GM12873 (cell line): ENCODE measurements around the gene IFI6.

ENCODE experiments used
- TF ChIP-seq, protein P1 (sequence below): IDR thresholded peaks from 2 replicates; pipeline ENCODE4 v1.5.1; 2012; ENCODE audit warnings: low read depth, mild to moderate bottlenecking, moderate library complexity, low read length, control low read depth; ENCODE audit not compliant: insufficient read depth; ENCODE audit errors: missing control alignments

Gene IFI6

GRCh38 chr1:27705545-27705944 lies 33.6 kb upstream of the IFI6 start:
- TF ChIP-seq, protein P1, sequence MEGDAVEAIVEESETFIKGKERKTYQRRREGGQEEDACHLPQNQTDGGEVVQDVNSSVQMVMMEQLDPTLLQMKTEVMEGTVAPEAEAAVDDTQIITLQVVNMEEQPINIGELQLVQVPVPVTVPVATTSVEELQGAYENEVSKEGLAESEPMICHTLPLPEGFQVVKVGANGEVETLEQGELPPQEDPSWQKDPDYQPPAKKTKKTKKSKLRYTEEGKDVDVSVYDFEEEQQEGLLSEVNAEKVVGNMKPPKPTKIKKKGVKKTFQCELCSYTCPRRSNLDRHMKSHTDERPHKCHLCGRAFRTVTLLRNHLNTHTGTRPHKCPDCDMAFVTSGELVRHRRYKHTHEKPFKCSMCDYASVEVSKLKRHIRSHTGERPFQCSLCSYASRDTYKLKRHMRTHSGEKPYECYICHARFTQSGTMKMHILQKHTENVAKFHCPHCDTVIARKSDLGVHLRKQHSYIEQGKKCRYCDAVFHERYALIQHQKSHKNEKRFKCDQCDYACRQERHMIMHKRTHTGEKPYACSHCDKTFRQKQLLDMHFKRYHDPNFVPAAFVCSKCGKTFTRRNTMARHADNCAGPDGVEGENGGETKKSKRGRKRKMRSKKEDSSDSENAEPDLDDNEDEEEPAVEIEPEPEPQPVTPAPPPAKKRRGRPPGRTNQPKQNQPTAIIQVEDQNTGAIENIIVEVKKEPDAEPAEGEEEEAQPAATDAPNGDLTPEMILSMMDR = no peak

GRCh38 chr1:27704958-27705357 lies 33.0 kb upstream of the IFI6 start:
- TF ChIP-seq, protein P1 = no peak

GRCh38 chr1:27690183-27690582 lies 18.2 kb upstream of the IFI6 start:
- TF ChIP-seq, protein P1 = no peak

DNA sequence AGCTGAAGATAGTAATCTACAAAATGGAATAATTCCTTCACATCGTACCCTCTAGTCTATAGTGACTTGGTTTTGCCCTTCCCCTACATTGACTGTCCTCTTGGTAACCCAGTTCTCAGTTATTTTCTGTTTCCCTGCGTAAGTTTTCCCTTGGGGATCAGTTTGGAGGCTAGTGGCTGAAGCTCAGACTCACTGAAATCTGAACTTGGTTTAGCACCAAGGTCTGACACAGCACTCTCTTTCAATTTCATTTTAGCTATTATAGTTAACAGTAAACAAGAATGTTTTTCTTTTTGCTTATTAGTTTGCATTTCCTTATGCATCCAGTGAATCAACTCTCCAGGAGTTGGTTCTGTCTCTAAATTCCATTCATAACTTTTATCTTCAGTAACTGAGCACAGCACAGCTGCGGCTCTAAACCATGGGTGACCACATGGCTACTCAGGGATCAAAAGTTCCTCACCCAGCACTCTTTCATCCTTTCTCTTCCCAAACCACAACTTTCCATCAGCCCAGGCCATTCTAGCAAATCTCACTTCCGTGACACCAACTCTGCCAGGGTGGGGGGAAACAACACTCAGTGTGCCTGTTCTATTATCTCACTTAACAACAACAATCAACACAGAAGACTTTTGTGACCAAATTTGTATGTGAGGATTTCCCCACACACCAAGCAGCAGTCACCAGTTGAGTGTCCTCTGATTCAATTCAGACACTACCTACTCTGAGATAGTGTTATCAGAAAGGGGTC lies 17.6 kb upstream of the IFI6 start:
- TF ChIP-seq, protein P1 = no peak

DNA sequence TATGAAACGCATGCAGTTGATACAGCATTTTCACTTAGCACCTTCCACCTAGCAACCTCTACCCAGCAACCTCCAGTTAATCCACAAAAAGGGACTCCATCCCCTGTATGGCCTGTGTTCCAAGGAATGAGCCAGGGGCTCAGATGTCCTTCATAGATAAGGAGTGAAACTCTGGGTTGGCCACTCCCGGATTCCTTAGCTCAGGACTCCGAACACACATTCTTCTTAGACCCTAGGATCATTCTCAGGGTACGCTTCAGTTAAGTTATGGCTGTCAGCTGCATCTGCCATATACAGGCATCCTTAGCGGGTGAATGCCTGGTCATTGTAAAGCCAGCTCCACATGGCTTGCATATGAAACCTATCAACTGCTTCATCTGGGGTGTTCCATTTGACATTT lies 15.9 kb upstream of the IFI6 start:
- TF ChIP-seq, protein P1 = no peak

GRCh38 chr1:27686223-27686990 lies 14.4 kb upstream of the IFI6 start:
- TF ChIP-seq, protein P1 = no peak

GRCh38 chr1:27684176-27684575 lies 12.2 kb upstream of the IFI6 start:
- TF ChIP-seq, protein P1 = no peak
